GM10266 (cell line): ENCODE results near the gene BRCC3.

ENCODE experiments used
- DNase-seq: peaks from one replicate; pipeline ENCODE4 v3.0.0; 2012; ENCODE audit errors: extremely low spot score
- TF ChIP-seq, protein P1 (sequence below): IDR thresholded peaks from 2 replicates; pipeline ENCODE4 v1.5.1; 2012; ENCODE audit warnings: mild to moderate bottlenecking, low read depth; ENCODE audit not compliant: control insufficient read depth, insufficient read depth; ENCODE audit errors: missing control alignments

BRCC3 gene

DNA sequence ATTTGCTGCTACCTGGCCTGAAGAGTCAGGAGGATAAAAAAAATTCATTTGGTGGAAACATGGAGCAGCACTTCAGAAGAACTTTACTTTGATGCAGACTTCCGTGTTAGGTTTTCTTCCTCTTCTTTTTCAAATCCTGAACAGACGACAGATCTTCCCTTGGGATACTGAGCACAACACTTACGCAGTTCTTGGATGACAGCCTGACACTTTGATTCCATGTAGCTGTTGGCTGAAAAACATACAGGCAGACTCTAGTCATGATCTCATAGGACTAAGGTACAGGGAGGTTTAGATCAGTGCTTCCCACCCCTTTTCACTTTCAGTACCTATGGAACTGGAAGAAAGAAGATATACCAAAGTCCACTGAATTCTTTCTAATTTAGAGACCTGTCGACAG is 9.5 kb upstream of the BRCC3 start:
- TF ChIP-seq, protein P1, sequence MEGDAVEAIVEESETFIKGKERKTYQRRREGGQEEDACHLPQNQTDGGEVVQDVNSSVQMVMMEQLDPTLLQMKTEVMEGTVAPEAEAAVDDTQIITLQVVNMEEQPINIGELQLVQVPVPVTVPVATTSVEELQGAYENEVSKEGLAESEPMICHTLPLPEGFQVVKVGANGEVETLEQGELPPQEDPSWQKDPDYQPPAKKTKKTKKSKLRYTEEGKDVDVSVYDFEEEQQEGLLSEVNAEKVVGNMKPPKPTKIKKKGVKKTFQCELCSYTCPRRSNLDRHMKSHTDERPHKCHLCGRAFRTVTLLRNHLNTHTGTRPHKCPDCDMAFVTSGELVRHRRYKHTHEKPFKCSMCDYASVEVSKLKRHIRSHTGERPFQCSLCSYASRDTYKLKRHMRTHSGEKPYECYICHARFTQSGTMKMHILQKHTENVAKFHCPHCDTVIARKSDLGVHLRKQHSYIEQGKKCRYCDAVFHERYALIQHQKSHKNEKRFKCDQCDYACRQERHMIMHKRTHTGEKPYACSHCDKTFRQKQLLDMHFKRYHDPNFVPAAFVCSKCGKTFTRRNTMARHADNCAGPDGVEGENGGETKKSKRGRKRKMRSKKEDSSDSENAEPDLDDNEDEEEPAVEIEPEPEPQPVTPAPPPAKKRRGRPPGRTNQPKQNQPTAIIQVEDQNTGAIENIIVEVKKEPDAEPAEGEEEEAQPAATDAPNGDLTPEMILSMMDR, result no peak
- no peak for DNase-seq

DNA sequence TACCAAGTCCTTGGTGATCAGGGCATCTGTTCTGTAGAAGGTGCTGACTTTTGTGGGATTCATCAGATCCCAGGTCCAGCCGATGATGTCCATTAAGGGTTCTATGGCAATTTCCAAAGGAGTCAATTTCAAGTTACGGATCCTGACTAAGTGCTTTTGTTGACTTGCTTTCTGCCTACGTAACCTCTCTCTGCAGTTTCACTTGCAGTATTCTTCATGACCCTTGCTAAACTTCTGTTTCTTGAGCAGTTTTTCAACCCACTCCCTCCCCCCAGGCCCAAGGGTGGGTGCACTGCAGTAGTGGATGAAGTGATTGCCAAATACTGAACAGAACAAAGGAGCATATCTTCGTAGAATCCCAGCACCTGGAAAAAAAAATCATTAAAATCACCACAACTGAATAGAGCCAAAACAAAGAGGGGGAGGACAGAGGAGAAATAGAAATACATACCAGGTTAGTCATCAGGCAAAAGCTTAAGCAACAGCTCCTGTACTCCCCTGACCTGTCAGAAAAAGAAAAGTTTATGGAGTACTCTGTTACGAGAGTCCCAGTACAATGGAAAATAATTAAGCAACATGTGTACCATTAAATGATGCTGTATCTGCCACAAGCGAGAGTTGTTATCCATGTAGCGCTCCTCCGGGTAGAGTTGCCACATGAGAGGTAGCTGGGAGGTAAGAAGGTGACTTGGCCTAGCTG is 6.1 kb upstream of the BRCC3 start:
- TF ChIP-seq, protein P1, result no peak

DNA sequence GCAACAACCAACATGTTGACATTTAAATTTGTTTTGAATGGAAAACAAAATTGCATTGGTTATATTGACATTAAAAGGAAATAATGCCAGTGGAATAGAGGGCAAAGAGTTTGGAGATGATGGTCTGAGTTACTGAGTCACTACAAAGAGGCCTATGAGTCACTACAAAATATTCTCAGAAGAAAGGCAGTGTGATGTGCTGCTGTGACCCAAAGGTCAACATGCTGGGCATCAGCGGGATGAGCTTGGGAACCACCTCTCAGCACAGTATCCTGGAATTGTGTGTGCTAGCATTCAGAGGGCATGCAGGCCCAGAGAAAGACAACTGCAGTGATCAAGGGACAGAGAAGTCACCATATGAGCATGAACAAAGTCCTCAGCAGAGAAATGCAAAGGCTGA is 3.1 kb upstream of the BRCC3 start:
- no peak for DNase-seq
- TF ChIP-seq, protein P1, result no peak

More for the DNA sequence above, 6.1 kb upstream of the BRCC3 start:
- no peak for DNase-seq

DNA sequence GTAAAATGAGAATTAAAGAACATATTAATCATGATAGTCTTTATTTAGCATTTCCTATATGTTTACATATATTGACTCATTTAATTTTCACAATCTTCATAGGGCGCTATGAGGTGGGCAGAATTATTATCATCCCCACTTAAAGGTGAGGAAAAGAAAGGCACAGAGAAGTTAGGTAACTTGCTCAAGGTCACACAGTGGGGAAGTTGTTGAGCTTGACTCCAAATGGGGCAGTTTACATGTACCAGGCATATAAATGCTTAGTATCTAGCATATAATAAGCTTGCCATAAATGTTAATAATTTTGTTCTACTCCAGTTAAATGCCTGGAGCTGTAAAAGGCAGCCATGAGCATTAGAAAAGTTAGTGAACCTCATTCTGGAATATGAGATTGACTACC is 1.9 kb upstream of the BRCC3 start:
- DNase-seq, result no peak
- TF ChIP-seq, protein P1, result no peak

DNA sequence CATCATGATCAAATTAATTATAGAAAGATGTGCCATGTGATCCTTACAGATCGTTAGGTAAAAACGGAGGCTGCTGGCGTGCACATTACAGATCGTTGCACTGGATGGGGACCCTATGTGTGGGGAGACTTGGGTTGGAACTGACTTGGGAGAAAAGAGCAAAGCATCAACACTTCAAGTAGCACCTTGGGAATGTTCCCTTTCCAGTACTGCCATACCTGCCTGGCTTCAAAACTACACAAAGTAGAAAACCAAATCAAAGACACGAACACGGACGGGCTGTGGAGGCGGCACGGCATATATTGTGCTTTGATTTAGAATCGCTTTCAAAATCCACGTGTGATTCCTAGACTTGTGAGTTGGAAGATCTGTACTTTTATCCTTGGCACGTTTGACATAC is 1.3 kb upstream of the BRCC3 start:
- no peak for DNase-seq

DNA sequence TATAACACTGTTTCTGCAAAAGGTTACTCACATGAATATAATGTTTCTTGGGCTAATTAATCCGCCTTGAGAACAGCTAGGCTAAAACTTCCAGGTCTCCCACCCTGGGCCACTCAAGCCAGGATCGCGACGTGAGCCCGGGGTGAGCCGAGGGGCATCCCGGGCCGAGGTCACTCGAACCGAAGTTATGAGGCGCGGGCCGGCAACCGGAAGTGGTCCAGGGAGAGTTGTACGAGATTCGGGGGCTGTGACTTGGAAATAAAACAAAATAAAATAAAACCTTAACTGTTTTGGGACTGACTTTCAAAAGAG is 689 bp upstream of the BRCC3 start:
- DNase-seq, result no peak
- TF ChIP-seq, protein P1, result no peak

More for the DNA sequence above, 1.3 kb upstream of the BRCC3 start:
- TF ChIP-seq, protein P1, result no peak

DNA sequence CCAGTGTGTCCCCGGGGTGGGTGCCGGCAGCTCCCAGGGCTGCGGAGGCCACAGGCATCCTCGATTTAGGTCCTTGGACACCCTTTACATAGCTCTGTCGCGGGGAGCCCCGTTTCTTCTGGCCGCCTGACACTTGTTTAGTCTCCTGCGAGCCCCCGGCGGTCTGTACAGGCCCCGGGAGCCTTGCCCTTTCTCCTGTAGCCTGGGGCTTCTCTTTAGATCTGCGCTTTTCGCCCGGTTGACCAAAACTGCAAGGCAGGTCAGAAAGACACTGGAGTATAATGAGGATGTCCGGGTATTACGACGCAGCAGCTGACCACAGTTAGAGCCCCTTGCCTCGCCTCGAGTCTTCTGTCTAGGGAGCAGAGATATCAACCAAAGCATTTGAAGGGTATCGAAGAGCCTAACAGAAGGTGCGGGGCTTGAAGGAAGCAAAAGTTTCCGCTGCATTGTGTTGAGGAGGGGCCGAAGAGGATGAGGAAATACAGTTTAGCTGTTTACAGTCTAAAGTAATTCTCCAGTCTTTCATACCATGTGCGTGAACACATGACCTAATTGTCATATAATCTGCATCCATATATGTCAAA is 479 bp downstream of the BRCC3 start:
- no peak for DNase-seq

More for the DNA sequence above, 479 bp downstream of the BRCC3 start:
- TF ChIP-seq, protein P1, result no peak
